ENCODE measurements around the gene C1orf74. TPM values are rescaled to one million over a fixed set of nuclear protein-coding genes. Genes with fewer than 3 reads are reported as not detected.

The C1orf74 gene
- polyA plus RNA-seq, 2 of the 4 experiments (the other 2 are of a cell fraction) = 2.4 to 3.3 TPM

DNA sequence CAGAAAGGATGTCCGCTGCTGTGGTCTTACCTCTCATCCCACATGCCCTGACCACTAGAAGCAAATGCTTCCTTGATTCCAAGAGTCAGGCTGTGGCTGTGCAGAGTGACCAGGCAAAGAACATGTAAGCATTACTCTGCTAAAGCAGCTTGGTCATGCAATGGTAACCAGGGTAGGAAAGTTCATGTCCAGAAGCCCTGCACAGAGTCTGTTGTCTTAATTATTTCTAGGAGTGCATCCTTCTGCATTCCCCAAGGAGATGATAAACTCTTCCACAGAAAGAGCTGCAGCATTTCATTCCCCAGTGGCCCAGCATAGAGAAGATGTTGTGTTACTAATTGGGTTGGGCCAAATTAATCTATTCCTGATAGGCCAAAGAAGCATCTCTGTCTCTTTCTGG is 33.3 kb upstream of the C1orf74 start:
- Histone ChIP-seq H3K4me3 (no peak overlapping the region), H3K27ac (no peak overlapping the region), H3K9me3 (no peaks in the 10 kb centered on the region), H3K4me2 (no peak overlapping the region), H3K4me1 (no peaks in the 10 kb centered on the region)
- no peak for DNase-seq (ENCODE audit: low read depth in 1 of 2, low spot score in 1 of 2)
- ChIA-PET CTCF (interaction anchor here (2.1 to 2.4 kb wide), 2 partner anchors 8 to 10 kb away, joined by 5 to 9 read pairs; partner anchors contain the start of gene UTP25), POLR2A (no interaction called here)
- ATAC-seq = no peak
- no peak for TF ChIP-seq HOXB5 (CRISPR knock-in tag; IDR thresholded peaks at IDR 0.05)
- no peak for TF ChIP-seq ZNF302 (CRISPR knock-in tag; IDR thresholded peaks at IDR 0.05)
- TF ChIP-seq TP53 (CRISPR knock-in tag; IDR thresholded peaks at IDR 0.05) = no peak
- TF ChIP-seq, protein P1, sequence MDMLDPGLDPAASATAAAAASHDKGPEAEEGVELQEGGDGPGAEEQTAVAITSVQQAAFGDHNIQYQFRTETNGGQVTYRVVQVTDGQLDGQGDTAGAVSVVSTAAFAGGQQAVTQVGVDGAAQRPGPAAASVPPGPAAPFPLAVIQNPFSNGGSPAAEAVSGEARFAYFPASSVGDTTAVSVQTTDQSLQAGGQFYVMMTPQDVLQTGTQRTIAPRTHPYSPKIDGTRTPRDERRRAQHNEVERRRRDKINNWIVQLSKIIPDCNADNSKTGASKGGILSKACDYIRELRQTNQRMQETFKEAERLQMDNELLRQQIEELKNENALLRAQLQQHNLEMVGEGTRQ (IDR thresholded peaks at IDR 0.05) = no peak
- no peak for TF ChIP-seq MAFK (IDR thresholded peaks at IDR 0.05; ENCODE audit: partially characterized antibody)
- no peak for TF ChIP-seq POLR2AphosphoS2 (conservative IDR thresholded peaks at IDR 0.05; ENCODE audit: low read length)
- TF ChIP-seq SREBF2 (IDR thresholded peaks at IDR 0.05) = no peak
- TF ChIP-seq CHD2 (IDR thresholded peaks at IDR 0.05; ENCODE audit: low read length, partially characterized antibody) = no peak
- no peak for TF ChIP-seq MAZ (IDR thresholded peaks at IDR 0.05; ENCODE audit: borderline replicate concordance, low read depth, low read length)
- TF ChIP-seq FOXS1 (CRISPR knock-in tag; IDR thresholded peaks at IDR 0.05) = no peak
- no peak for FAIRE-seq
- 91% methylated on average over 1 of the region's 1 CpG for WGBS (ENCODE audit: missing lambda C conversion rate)

DNA sequence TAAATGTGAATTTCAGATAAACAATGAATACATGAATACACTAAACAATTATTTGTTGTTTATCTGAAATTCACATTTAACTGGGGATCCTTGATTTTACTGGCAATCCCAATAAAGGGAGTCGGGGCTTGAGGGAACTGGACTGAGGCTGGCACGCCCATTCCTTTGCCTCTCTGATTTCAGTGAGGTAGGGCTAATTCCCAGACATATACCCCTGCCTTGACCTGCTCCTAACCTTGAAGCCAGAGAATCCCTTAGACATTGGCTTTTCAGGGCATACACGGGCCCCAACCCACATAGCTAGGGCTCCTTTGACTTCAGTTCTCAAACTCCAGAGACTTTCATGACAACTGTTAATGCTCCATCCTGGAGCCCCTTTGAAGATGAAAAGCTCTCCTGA is 32.6 kb upstream of the C1orf74 start:
- no peak overlapping the region for H3K4me2 ChIP-seq
- ATAC-seq (no peak), FAIRE-seq (no peak), DNase-seq (ENCODE audit: low read depth in 1 of 2, low spot score in 1 of 2) (no peak)
- ChIA-PET POLR2A (no interaction called here), CTCF (interaction anchor here (0.8 to 2.4 kb wide), 3 partner anchors 9 to 69 kb away, joined by 3 to 9 read pairs (median 5); partner anchors contain the start of gene UTP25)
- no peak overlapping the region for H3K27ac ChIP-seq
- H3K4me3 ChIP-seq = no peak overlapping the region
- WGBS (ENCODE audit: missing lambda C conversion rate) = 39% methylated on average over 3 of the region's 3 CpGs
- no peaks in the 10 kb centered on the region for H3K4me1 ChIP-seq
- TF ChIP-seq, protein P2, sequence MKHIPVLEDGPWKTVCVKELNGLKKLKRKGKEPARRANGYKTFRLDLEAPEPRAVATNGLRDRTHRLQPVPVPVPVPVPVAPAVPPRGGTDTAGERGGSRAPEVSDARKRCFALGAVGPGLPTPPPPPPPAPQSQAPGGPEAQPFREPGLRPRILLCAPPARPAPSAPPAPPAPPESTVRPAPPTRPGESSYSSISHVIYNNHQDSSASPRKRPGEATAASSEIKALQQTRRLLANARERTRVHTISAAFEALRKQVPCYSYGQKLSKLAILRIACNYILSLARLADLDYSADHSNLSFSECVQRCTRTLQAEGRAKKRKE (CRISPR knock-in tag; IDR thresholded peaks at IDR 0.05; ENCODE audit: low read depth) = no peak
- TF ChIP-seq PHF8 (IDR thresholded peaks at IDR 0.05; ENCODE audit: borderline replicate concordance, low read depth) (no peak), GATA3 (IDR thresholded peaks at IDR 0.05; ENCODE audit: borderline replicate concordance) (no peak), NR3C1 (IDR thresholded peaks at IDR 0.05) (no peak), EHMT2 (IDR thresholded peaks at IDR 0.05; ENCODE audit: low read depth) (no peak), POLR2A (IDR thresholded peaks at IDR 0.05; ENCODE audit: low read length) (no peak), FOXS1 (CRISPR knock-in tag; IDR thresholded peaks at IDR 0.05) (no peak), POLR2AphosphoS2 (conservative IDR thresholded peaks at IDR 0.05; ENCODE audit: low read length) (no peak), BHLHE40 (IDR thresholded peaks at IDR 0.05; ENCODE audit: low read depth, low read length) (no peak), HEYL (CRISPR knock-in tag; IDR thresholded peaks at IDR 0.05) (no peak), TP53 (CRISPR knock-in tag; IDR thresholded peaks at IDR 0.05) (no peak), HOXA7 (CRISPR knock-in tag; IDR thresholded peaks at IDR 0.05) (no peak), ESRRA (IDR thresholded peaks at IDR 0.05; ENCODE audit: borderline replicate concordance, low read length) (no peak), ZC3H11A (IDR thresholded peaks at IDR 0.05) (no peak), HOXB5 (CRISPR knock-in tag; IDR thresholded peaks at IDR 0.05) (no peak)
- TF ChIP-seq, protein P3, sequence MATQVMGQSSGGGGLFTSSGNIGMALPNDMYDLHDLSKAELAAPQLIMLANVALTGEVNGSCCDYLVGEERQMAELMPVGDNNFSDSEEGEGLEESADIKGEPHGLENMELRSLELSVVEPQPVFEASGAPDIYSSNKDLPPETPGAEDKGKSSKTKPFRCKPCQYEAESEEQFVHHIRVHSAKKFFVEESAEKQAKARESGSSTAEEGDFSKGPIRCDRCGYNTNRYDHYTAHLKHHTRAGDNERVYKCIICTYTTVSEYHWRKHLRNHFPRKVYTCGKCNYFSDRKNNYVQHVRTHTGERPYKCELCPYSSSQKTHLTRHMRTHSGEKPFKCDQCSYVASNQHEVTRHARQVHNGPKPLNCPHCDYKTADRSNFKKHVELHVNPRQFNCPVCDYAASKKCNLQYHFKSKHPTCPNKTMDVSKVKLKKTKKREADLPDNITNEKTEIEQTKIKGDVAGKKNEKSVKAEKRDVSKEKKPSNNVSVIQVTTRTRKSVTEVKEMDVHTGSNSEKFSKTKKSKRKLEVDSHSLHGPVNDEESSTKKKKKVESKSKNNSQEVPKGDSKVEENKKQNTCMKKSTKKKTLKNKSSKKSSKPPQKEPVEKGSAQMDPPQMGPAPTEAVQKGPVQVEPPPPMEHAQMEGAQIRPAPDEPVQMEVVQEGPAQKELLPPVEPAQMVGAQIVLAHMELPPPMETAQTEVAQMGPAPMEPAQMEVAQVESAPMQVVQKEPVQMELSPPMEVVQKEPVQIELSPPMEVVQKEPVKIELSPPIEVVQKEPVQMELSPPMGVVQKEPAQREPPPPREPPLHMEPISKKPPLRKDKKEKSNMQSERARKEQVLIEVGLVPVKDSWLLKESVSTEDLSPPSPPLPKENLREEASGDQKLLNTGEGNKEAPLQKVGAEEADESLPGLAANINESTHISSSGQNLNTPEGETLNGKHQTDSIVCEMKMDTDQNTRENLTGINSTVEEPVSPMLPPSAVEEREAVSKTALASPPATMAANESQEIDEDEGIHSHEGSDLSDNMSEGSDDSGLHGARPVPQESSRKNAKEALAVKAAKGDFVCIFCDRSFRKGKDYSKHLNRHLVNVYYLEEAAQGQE (IDR thresholded peaks at IDR 0.05) = no peak
- TF ChIP-seq, protein P4, sequence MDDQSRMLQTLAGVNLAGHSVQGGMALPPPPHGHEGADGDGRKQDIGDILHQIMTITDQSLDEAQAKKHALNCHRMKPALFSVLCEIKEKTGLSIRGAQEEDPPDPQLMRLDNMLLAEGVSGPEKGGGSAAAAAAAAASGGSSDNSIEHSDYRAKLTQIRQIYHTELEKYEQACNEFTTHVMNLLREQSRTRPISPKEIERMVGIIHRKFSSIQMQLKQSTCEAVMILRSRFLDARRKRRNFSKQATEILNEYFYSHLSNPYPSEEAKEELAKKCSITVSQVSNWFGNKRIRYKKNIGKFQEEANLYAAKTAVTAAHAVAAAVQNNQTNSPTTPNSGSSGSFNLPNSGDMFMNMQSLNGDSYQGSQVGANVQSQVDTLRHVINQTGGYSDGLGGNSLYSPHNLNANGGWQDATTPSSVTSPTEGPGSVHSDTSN (IDR thresholded peaks at IDR 0.05) = no peak
- TF ChIP-seq, protein P5, sequence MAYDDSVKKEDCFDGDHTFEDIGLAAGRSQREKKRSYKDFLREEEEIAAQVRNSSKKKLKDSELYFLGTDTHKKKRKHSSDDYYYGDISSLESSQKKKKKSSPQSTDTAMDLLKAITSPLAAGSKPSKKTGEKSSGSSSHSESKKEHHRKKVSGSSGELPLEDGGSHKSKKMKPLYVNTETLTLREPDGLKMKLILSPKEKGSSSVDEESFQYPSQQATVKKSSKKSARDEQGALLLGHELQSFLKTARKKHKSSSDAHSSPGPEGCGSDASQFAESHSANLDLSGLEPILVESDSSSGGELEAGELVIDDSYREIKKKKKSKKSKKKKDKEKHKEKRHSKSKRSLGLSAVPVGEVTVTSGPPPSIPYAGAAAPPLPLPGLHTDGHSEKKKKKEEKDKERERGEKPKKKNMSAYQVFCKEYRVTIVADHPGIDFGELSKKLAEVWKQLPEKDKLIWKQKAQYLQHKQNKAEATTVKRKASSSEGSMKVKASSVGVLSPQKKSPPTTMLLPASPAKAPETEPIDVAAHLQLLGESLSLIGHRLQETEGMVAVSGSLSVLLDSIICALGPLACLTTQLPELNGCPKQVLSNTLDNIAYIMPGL (CRISPR knock-in tag; IDR thresholded peaks at IDR 0.05; ENCODE audit: borderline replicate concordance) = no peak
- no peaks in the 10 kb centered on the region for H3K9me3 ChIP-seq
